GM12872 (cell line): ENCODE results near the gene WDFY4.

Experiments
- CTCF ChIP-seq: IDR thresholded peaks from 3 replicates; pipeline ENCODE4 v1.5.1; 2011; ENCODE audit warnings: low read depth, mild to moderate bottlenecking, low read length, moderate library complexity; ENCODE audit not compliant: insufficient read depth

The WDFY4 gene

GRCh38 chr10:49011756-49012155, 327.1 kb downstream of the WDFY4 start:
- TF ChIP-seq CTCF = no peak

GRCh38 chr10:49012603-49013002, 327.9 kb downstream of the WDFY4 start:
- TF ChIP-seq CTCF = no peak

GRCh38 chr10:49015700-49016099, 331.0 kb downstream of the WDFY4 start:
- TF ChIP-seq CTCF = no peak

- TF ChIP-seq CTCF = no peak
Measured at GRCh38 chr10:49021685-49022084, 337.0 kb downstream of the WDFY4 start.

GRCh38 chr10:49023071-49023470, 338.4 kb downstream of the WDFY4 start:
- TF ChIP-seq CTCF = no peak

GRCh38 chr10:49023752-49024151, 339.1 kb downstream of the WDFY4 start:
- no peak for TF ChIP-seq CTCF

- no peak for TF ChIP-seq CTCF
Measured at GRCh38 chr10:49024484-49024883, 339.8 kb downstream of the WDFY4 start.
